Sigmoid colon (tissue), 4 donors: ENCODE results near the gene C2CD4B.

Experiments used
- CTCF ChIP-seq, 4 experiments: fragments of 450-650 bp in 3 of 4; fragments of 200-600 bp in 1 of 4; IDR thresholded peaks; one replicate each; pipeline ENCODE4 v1.5.1; 2016 to 2019; ENCODE audit warnings: antibody characterized with exemption in 4 of 4, mild to moderate bottlenecking in 3 of 4, moderate library complexity in 2 of 4
- EP300 ChIP-seq, 4 donors: sonication (generic); formaldehyde crosslinking; IDR thresholded peaks; one replicate each; pipeline ENCODE4 v1.6.1; 2017; ENCODE audit warnings: antibody characterized with exemption in 4 of 4
- POLR2A ChIP-seq, 2 donors: fragments of 450-650 bp; IDR thresholded peaks; one replicate each; pipeline ENCODE4 v1.6.1; 2016; ENCODE audit warnings: antibody characterized with exemption in 2 of 2, mild to moderate bottlenecking in 2 of 2, moderate library complexity in 2 of 2
- POLR2AphosphoS5 ChIP-seq, 4 donors: sonication (generic); formaldehyde crosslinking; IDR thresholded peaks; one replicate each; pipeline ENCODE4 v1.6.1; 2017; ENCODE audit warnings: antibody characterized with exemption in 4 of 4

GRCh38 chr15:62128916-62129315 is 36.2 kb downstream of the C2CD4B start:
- no peak for TF ChIP-seq POLR2A (IDR thresholded peaks at IDR 0.05)
- TF ChIP-seq CTCF (IDR thresholded peaks at IDR 0.05): no peak
- TF ChIP-seq POLR2AphosphoS5 (IDR thresholded peaks at IDR 0.05): no peak
- no peak for TF ChIP-seq EP300 (IDR thresholded peaks at IDR 0.05)
